ENCODE data around the gene AIFM2. TPM values are rescaled to one million over a fixed set of nuclear protein-coding genes. Genes with fewer than 3 reads are reported as not detected.

AIFM2 gene
- polyA plus RNA-seq, 2 of the 4 experiments (the other 2 are of a cell fraction), result 30.0 to 34.8 TPM

- Histone ChIP-seq H3K4me1 (no peaks in the 10 kb centered on the region), H3K9me3 (no peaks in the 10 kb centered on the region), H3K4me3 (no peak overlapping the region), H3K4me2 (no peak overlapping the region), H3K27ac (no peak overlapping the region)
- POLR2A ChIA-PET, result interaction anchor here (1.0 kb wide), 1 partner anchor 11 kb away, joined by 3 read pairs; no protein-coding TSS in a partner anchor
- TF ChIP-seq RNF2 (IDR thresholded peaks at IDR 0.05; ENCODE audit: borderline replicate concordance, low read depth) (no peak), KDM5A (IDR thresholded peaks at IDR 0.05) (no peak), ELK1 (IDR thresholded peaks at IDR 0.05; ENCODE audit: low read depth, low read length) (no peak), HOXA7 (CRISPR knock-in tag; IDR thresholded peaks at IDR 0.05) (no peak), RAD21 (conservative IDR thresholded peaks at IDR 0.05 in 1 of 2, IDR thresholded peaks at IDR 0.05 in 1 of 2) (no peak), MAZ (IDR thresholded peaks at IDR 0.05; ENCODE audit: borderline replicate concordance, low read depth, low read length) (no peak), HOXB13 (CRISPR knock-in tag; IDR thresholded peaks at IDR 0.05; ENCODE audit: low read depth) (no peak), POLR2AphosphoS2 (conservative IDR thresholded peaks at IDR 0.05; ENCODE audit: low read length) (no peak), FOXS1 (CRISPR knock-in tag; IDR thresholded peaks at IDR 0.05) (no peak), EP300 (IDR thresholded peaks at IDR 0.05) (no peak), BHLHE40 (IDR thresholded peaks at IDR 0.05; ENCODE audit: low read depth, low read length) (no peak), CHD4 (IDR thresholded peaks at IDR 0.05; ENCODE audit: borderline replicate concordance) (no peak), CBX2 (IDR thresholded peaks at IDR 0.05; ENCODE audit: borderline replicate concordance, low read depth) (no peak), FOSB (CRISPR knock-in tag; IDR thresholded peaks at IDR 0.05) (no peak), CEBPB (IDR thresholded peaks at IDR 0.05) (no peak), CHD2 (IDR thresholded peaks at IDR 0.05; ENCODE audit: low read length, partially characterized antibody) (no peak)
- 82% methylated on average over 5 of the region's 5 CpGs for WGBS (ENCODE audit: missing lambda C conversion rate)
- CTCF ChIA-PET, result interaction anchor here (0.8 to 20.1 kb wide), 6 partner anchors 9 to 400 kb away, joined by 3 to 244 read pairs (median 4); no protein-coding TSS in a partner anchor
- FAIRE-seq, result no peak
- no peak for DNase-seq (ENCODE audit: low read depth in 1 of 2, low spot score in 1 of 2)
- ATAC-seq, result no peak
Measured at GRCh38 chr10:70096705-70097420, 35.8 kb downstream of the AIFM2 start.

- Histone ChIP-seq H3K4me2 (no peak overlapping the region), H3K4me3 (no peak overlapping the region), H3K9me3 (no peaks in the 10 kb centered on the region), H3K27ac (no peak overlapping the region), H3K4me1 (peaks cover 6% of the 10 kb centered on the region; the same call in 2 of the 3 replicates)
- no peak for FAIRE-seq
- CTCF ChIA-PET, result interaction anchor here (0.8 to 20.1 kb wide), 7 partner anchors 10 to 399 kb away, joined by 3 to 244 read pairs (median 4); no protein-coding TSS in a partner anchor
- TF ChIP-seq CHD4 (IDR thresholded peaks at IDR 0.05; ENCODE audit: borderline replicate concordance), result no peak
- TF ChIP-seq SREBF2 (IDR thresholded peaks at IDR 0.05), result no peak
- no peak for TF ChIP-seq KDM5A (IDR thresholded peaks at IDR 0.05)
- TF ChIP-seq JUN (IDR thresholded peaks at IDR 0.05), result no peak
- TF ChIP-seq HES2 (IDR thresholded peaks at IDR 0.05), result no peak
- TF ChIP-seq TFCP2L1 (CRISPR knock-in tag; IDR thresholded peaks at IDR 0.05), result no peak
- TF ChIP-seq CBX8 (IDR thresholded peaks at IDR 0.05), result no peak
- no peak for TF ChIP-seq HMGXB4 (CRISPR knock-in tag; IDR thresholded peaks at IDR 0.05; ENCODE audit: borderline replicate concordance)
- TF ChIP-seq FOSB (CRISPR knock-in tag; IDR thresholded peaks at IDR 0.05), result no peak
- TF ChIP-seq JUNB (IDR thresholded peaks at IDR 0.05), result no peak
- TF ChIP-seq KDM1A (IDR thresholded peaks at IDR 0.05; ENCODE audit: low read depth), result no peak
- TF ChIP-seq FOXS1 (CRISPR knock-in tag; IDR thresholded peaks at IDR 0.05), result no peak
- no peak for TF ChIP-seq HOXA7 (CRISPR knock-in tag; IDR thresholded peaks at IDR 0.05)
- no peak for TF ChIP-seq PBX3 (IDR thresholded peaks at IDR 0.05)
- WGBS (ENCODE audit: missing lambda C conversion rate), result 84% methylated on average over 6 of the region's 6 CpGs
- POLR2A ChIA-PET, result interaction anchor here (1.0 to 2.0 kb wide), 2 partner anchors 10 to 50 kb away, joined by 3 to 7 read pairs; partner anchors contain the start of gene TYSND1
- no peak for DNase-seq (ENCODE audit: low read depth in 1 of 2, low spot score in 1 of 2)
- no peak for ATAC-seq
Measured at GRCh38 chr10:70096016-70096704, 36.5 kb downstream of the AIFM2 start.
